NK-92 (cell line): Measurements from ENCODE around the gene DISP2.

ENCODE experiments used
- DNase-seq: peaks from one replicate; lab custom pipeline; 2025; ENCODE audit not compliant: unreplicated experiment; lab: John Stamatoyannopoulos, UW

Gene DISP2

DNA sequence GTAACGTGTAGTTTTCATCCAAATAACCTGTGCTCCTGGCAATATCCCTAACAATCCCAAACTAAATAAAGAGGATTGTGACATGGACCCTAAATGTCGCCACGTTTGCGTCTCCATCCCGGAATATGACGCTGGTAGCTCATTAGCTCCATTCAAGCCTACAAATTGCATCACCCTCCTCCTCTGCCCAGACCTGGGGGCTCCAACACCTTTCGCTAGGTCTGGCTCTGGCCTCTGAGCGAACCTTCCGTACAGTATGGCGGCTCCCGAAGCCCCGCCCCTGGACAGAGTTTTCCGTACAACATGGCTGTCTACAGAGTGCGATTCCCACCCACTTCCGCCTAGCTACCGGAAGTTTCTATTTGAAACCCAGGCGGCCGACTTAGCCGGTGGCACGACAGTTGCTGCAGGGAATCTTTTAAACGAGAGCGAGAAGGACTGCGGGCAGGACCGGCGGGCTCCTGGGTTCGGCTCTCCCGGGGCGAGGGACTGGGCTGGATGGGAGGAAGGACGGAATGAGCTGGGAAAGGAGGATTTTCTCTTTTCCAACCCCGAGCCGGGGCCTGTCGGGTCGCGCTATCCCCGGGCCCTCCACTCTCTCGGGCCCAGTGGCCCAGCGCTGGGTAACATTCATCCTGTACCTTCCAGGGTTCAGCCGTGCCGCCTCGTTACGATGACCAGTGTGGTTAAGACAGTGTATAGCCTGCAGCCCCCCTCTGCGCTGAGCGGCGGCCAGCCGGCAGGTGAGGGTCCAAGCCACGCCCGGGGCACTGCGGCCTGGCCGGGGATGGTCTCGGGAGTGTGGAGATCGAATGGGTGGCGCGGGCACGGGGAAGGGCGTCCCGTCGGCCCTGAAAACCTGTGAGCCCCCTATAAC is 24.8 kb downstream of the DISP2 start, which contains the start of gene KNSTRN:
KNSTRN (plus strand) TSS at position 142 of the 877 bp plus-strand sequence; CDS start at position 257, 115 bp downstream.
- DNase-seq: peak; percentile 69

DNA sequence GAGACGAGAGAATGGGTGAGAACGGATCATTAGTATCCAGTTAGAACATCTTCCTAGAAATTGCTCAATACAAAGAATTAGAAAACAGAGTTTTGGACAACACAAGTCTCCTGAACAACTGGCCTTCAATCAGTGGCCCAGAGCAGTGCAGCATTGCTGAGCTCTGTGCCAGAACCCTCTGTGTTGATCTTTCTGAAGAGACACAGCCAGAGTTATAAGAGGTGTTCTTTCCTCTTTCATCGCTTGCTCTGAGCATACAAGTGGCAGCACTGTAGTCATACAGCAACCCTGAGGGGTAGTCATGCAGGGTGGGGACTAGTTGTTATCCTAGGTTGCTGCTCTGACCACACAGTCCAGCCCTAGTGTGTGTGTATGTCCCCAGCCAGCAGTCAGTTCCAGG is 28.5 kb downstream of the DISP2 start:
- no peak for DNase-seq

DNA sequence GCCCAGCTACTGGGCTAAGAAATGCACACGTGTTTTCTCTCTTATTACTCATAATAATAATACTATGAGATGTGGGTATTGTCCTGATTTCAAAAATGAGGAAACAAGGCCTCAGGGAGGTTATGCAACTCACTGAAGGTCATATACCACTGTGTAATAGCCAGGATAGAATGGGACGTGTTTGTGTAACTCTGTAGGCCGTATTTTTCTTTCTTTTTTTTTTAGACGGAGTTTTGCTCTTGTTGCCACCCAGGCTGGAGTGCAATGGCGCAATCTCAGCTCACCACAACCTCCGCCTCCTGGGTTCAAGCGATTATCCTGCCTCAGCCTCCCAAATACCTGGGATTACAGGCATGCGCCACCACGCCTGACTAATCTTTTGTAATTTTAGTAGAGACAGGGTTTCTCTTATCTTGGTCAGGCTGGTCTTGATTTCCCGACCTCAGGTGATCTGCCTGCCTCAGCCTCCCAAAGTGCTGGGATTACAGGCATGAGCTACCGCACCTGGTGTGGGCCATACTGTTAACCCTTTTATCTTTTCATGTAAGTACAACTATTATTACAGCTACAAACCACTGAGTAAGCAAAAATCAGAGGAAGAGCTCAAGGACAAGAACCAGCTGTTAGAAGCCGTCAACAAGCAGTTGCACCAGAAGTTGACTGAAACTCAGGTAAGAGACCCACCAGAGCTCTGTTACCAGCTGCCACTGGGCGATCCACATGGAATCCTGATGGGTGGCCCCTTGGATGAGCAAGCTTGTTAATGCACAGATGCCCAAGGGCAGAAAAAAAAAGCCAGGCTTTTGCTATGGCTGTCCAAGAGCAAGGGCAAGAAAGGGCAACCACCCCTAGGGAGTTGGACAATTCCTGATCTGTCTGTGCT is 31.2 kb downstream of the DISP2 start:
- no peak for DNase-seq

DNA sequence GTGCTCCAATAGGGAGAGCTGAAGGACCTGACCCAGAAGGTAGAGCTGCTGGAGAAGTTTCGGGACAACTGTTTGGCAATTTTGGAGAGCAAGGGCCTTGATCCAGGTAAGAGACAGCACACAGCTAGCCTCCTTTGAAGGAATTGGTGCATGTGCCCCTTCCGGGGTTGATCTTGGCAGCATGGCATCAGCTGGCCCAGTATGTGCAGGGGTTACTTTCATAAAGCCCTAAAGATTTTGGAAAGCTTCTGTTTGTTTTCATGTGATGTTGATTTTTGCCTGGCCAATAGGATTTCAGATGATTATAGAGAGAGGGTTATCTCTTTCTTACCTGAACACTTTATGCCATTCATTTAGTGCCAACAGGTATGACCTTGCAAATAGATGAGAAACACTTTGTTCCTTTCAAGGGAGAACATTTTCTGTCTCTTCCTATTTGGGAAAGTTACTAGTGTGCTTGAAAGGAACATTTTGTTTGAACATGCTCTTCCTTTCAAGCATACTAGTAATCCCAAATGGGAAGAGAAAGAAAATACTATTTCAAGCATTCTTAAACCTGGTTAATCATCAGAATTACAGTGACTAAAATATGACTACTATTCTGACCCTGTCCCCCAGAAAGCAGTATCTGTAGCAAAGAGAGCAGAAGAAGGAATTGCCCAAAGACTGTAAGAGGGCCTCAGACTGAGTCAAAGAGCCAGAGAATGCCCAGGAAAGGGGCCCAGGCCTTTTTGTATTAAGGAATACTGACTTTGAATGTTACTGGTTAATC is 32.0 kb downstream of the DISP2 start:
- DNase-seq: no peak

DNA sequence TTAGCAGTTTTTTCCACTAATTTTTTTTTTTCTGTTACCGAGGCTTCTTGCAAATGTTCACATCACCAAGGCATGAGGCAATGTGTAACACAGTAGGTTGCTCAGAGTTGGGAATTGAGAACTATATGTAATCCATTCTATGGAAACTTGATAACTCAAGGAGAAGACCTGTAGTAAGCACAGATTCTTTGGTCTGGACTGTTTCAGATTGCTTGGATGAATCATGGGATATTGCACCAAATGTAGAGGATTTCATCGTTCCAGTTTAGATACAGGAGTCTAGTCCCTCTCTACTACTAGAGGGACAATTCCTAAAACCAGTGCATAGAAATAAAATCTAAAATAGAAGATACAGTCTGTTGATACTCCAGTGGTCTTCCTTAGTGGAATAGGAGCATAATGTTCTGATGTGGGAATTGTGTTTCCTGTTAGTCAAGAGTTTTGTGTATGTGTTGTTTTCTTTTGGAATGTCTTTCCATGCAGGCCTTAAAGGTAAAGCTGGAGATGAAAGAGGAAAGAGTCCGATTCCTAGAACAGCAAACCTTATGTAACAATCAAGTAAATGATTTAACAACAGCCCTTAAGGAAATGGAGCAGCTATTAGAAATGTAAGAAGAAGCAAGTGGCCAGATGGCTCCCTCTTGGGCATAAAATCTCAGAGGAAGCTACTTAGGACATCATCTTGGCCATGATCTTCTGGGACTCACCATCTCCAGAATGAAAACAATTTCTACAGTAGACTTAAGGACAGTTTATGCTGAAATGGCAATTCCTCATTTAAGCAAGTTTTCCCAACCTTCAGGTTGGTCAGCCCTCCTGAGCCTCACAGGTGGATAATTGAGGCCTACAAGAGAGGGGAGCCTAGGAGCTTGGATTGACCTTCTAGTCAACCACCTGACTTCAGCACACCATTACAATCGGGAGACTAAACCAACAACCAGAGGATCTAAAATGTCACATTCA is 35.2 kb downstream of the DISP2 start:
- DNase-seq: no peak

DNA sequence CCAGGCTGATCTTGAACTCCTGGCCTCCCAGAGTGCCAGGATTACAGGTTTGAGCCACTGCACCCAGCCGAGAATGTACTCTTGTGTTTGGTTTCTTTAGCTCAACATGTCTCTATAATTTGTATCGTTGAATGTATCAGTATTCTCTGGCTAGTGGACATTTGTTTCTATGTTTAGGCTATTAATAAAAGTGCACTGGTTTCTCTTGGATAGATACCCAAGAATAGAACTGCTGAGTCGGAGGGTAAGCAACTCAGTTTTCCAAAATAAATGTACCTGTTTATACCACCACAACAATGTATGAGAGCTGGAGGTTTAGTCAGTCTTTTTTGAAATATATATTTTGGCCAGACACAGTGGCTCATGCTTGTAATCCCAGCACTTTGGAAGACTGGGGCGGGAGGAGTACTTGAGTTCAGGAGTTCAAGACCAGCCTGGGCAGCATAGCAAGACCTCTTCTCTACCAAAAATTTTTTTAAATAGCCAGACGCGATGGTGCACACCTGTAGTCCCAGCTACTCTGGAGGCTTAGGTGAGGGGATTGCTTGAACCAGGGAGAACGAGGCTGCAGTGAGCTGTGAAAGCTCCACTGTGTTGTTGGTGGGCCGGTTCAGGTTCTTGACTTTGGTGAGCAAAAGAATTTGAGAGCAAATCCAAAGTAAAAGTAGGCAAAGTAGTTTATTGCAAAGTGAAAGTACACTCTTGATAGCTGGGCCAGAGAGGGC is 39.8 kb downstream of the DISP2 start:
- DNase-seq: no peak

DNA sequence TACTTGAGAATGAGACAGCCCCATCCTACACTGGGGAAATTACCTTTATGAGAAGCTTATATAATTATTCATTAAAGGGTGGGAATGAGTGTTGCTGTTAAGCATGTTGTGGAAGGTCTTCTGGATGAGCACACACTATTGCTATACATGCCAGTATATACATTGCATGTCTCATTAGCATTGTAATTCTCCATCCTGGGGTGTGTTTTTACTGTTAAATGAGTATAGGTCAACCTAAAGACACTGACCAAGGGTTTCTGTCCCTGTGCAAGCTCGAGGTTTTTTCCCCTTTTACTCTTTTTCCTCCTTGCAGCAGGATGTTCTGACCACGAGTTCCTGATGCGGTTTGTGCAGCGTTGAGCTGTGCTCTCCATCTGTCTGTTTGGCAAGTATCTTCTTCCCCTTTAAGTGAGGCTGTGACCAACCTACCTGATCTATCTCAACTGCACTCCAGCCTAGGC is 40.4 kb downstream of the DISP2 start:
- no peak for DNase-seq

DNA sequence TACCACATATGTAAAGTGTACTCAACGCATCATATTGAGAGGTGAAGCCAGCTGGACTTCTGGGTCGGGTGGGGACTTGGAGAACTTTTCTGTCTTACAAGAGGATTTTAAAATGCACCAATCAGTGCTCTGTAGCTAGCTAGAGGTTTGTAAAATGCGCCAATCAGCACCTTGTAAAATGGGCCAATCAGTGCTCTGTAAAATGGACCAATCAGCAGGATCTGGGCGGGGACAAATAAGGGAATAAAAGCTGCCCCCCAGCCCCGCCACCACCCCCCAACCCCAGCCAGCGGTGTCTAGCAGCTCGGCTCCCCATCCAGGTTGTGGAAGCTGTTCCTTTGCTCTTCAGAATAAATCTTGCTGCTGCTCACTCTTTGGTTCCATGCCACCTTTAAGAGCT is 41.4 kb downstream of the DISP2 start:
- DNase-seq: no peak

DNA sequence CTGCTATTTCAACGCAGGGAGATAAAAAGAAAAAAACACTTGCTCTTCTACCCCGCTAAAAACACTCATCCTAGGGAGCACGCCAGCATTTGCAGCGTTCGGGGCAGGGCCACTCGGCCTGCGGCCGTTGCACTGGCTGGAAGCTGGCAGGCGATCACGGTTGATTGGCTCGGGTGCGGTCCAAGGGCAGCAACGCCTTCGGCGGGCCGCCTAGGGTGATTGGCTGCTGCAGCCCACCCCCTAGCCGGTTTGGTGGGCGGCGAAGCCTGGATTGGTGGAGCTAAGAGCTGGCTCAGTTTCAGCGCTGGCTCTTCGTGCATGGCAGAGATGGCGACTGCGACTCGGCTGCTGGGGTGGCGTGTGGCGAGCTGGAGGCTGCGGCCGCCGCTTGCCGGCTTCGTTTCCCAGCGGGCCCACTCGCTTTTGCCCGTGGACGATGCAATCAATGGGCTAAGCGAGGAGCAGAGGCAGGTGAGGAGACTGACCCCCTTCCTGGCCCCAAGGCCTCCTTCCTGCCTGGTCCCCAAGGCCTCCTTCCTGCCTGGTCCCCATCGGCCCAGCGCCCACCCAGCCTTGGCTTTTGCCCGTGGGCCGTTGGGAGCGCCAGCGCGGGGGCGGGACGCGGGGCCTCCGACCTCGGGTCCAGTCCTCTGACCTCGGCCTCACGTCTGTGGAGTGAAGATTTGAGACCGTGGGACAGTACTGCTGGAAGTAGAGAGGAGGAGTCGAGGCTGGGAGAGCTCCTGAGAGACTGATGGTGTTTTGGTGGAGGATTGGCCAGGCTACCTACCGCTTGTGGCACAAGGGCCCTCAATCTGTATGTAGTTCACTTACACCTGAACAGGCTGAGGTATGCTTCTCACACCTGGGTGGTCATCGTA is 47.7 kb downstream of the DISP2 start, which contains the start of gene IVD:
IVD (plus strand) TSS at position 295 of the 881 bp plus-strand sequence; CDS start at position 328, 33 bp downstream.
- peak; percentile 14 for DNase-seq

DNA sequence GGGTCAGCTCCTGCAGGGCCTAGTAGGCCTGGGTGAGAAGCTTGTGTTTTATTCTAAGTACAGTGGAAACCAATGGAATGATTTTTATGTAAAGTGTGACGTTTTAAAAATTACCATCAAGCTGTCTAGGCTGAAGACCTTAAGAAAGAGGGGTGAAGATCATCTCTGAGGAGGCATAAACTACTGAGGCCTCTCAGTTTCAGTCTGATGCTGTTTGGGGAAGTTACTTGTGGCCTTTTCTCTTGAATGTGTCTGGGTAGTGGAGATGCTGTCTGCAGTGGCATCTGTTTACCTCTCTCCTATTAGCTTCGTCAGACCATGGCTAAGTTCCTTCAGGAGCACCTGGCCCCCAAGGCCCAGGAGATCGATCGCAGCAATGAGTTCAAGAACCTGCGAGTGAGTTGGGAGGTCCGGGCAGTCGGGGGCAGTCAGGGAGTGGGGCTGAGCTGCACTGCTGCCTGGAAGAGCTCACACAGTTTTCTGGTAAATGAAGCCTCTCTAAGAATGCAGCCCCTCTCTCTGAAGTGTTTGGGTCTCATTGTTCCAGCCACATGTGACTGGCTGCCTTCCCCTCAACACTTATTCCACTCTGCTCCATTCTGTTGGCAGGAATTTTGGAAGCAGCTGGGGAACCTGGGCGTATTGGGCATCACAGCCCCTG is 49.4 kb downstream of the DISP2 start:
- DNase-seq: no peak

DNA sequence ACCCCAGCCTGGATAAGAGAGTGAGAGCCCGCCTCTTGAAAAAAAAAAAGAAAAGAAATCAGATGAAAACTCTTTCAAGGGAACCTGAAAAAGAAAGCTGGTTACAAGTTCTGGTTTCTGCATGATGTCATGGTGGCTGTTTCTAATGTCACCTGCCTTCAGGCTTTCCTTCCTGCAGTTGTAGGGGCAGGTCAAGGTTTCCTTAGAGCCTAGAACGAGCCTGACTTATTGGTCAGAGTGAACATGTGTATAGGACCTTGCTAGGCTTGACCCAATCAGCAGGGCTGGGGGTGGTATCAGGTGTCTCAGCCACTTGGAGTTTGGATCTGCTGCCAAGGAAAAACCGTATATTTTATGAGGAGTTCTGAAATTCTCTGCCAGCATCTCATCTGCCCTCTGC is 51.3 kb downstream of the DISP2 start:
- DNase-seq: no peak

DNA sequence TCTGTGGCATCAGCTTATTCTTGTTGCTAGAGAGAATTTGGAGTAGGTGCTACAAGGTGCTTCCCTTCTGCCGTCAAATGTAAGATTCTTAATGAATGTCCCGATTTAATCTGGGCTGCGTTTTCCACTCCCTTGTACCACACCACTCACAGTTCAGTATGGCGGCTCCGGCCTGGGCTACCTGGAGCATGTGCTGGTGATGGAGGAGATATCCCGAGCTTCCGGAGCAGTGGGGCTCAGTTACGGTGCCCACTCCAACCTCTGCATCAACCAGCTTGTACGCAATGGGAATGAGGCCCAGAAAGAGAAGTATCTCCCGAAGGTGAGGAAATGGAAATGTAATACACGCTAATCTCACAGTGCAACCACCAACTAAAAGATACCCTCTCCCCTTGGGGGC is 52.5 kb downstream of the DISP2 start:
- no peak for DNase-seq

DNA sequence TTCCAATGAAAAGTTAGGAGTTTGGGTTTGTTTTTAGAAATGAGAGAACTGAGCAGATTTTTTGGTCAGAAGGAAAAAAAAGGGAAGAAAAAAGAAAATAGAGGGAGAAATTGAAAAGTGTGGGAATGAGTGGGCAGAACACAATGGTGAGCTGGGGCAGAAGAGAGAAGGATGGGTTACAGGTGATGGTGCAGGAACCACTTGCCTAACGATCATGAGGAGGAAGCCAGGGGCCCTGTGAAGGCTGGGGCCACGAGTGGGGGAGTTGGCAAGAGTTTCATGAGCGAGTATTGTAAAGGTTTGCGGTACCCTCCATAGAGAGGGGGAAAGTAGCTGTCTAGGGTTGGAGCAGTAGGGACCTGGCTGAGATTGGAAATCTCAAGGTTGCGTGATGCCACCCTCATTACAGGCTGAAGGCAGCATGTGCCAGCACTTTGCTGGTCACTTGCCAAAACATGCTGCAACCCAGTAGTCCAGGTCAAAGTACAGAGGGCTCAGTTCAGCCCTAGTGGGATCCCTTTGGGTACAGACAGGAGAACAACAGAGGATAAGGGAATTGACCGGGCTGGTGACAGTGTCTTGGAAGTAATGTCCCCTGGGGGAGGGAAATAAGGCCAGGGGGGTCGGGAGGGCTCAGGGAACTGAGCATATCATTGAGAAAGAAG is 54.2 kb downstream of the DISP2 start:
- DNase-seq: no peak

DNA sequence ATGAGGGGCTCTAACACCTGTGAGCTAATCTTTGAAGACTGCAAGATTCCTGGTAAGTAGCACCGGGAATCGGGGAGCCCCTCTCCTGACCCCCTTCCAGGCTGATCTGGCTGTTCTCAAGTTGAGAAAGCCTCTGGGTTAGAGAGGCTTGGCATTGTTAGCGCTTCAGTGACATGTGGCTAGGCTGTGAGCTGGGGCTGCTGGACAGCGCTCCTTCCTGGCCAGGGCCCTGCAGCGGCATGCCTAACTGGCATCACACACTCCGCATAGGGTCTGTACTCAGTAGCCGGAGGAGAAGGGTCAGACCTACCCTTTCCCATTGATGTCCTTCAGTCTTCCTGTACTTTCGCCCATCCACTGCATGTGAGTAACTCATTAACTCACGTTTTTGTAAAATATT is 55.0 kb downstream of the DISP2 start:
- no peak for DNase-seq

DNA sequence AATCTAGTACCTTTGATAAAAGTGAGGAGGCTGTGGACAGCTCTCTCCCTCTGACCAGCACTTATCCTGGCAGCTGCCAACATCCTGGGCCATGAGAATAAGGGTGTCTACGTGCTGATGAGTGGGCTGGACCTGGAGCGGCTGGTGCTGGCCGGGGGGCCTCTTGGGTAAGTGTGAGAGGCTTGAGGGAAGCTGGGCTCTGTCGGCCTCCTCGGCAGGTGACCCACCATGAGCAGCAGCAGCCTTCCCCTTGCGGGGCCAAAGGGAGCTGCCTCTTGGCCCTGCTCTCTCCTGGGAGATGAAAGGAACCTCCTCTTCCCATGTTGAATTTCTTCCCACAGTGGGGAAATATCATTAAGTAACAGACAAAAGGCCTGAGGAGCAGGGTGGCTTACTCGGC is 56.8 kb downstream of the DISP2 start:
- DNase-seq: no peak

DNA sequence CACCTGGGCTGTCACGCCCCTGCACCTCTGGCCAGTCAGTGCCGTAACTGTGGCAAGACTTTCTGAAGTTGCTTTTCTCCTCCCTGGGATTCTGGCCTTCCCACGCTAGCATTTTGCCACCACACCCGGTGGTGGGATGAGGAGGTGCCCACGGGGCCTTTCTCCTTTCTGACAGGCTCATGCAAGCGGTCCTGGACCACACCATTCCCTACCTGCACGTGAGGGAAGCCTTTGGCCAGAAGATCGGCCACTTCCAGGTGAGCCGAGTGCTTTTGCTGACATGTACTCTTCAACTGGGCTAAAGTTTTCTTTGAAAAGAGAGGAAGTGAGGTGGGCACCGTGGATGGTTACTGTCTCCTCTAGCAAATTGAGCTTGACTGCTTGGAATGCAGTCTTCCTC is 57.2 kb downstream of the DISP2 start:
- no peak for DNase-seq

DNA sequence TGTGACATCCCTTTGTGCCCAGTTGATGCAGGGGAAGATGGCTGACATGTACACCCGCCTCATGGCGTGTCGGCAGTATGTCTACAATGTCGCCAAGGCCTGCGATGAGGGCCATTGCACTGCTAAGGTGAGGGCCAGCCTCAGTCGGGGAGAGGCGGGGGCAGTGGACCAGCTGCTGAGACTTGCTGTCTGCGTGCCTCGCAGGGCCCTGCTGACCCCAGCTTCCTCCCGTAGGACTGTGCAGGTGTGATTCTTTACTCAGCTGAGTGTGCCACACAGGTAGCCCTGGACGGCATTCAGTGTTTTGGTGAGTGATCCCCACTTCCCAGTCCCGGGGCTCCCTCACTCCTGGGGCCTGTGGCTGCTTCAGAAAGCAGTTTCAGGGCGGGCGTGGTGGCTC is 58.0 kb downstream of the DISP2 start:
- DNase-seq: no peak
